ENCODE data around the gene MGAT4B.

Gene MGAT4B

GRCh38 chr5:179773686-179774040 lies 33.0 kb downstream of the MGAT4B start:
- no peak for DNase-seq

GRCh38 chr5:179772351-179772750 lies 34.3 kb downstream of the MGAT4B start:
- DNase-seq, result no peak

- DNase-seq, result no peak
Observed at GRCh38 chr5:179771311-179771895, 35.3 kb downstream of the MGAT4B start.

- DNase-seq, result no peak
Observed at GRCh38 chr5:179769796-179770195, 36.9 kb downstream of the MGAT4B start.

- no peak for DNase-seq
Observed at GRCh38 chr5:179769271-179769670, 37.4 kb downstream of the MGAT4B start.

GRCh38 chr5:179768326-179769085 lies 38.2 kb downstream of the MGAT4B start:
- DNase-seq, result no peak

- no peak for DNase-seq
Observed at GRCh38 chr5:179767496-179768100, 39.1 kb downstream of the MGAT4B start.

GRCh38 chr5:179766726-179767455 lies 39.8 kb downstream of the MGAT4B start:
- no peak for DNase-seq

- no peak for DNase-seq
Observed at GRCh38 chr5:179766021-179766725, 40.5 kb downstream of the MGAT4B start.

- DNase-seq, result peak in 3 of 58 donors; percentile 20 to 23 (median 20)
Observed at GRCh38 chr5:179765400-179765799, 41.3 kb downstream of the MGAT4B start.

- no peak for DNase-seq
Observed at GRCh38 chr5:179764056-179764455, 42.6 kb downstream of the MGAT4B start.

GRCh38 chr5:179763215-179763945 lies 43.3 kb downstream of the MGAT4B start:
- DNase-seq, result peak in 32 of 58 donors; percentile 7 to 65 (median 33)

- no peak for DNase-seq
Observed at GRCh38 chr5:179762781-179763176, 43.9 kb downstream of the MGAT4B start.

- peak in 1 of 58 donors; percentile 3 for DNase-seq
Observed at GRCh38 chr5:179762079-179762780, 44.4 kb downstream of the MGAT4B start.

GRCh38 chr5:179759581-179760551 lies 46.8 kb downstream of the MGAT4B start:
- DNase-seq, result no peak

GRCh38 chr5:179758955-179759354 lies 47.7 kb downstream of the MGAT4B start:
- no peak for DNase-seq

GRCh38 chr5:179755022-179755421 lies 51.6 kb downstream of the MGAT4B start:
- DNase-seq, result no peak

- no peak for DNase-seq
Observed at GRCh38 chr5:179753971-179754370, 52.7 kb downstream of the MGAT4B start.

Data from anterior cingulate cortex (tissue), 58 donors.